Measurements from ENCODE around the gene DSCAML1. TPM values are rescaled to one million over a fixed set of nuclear protein-coding genes. Genes with fewer than 3 reads are reported as not detected.
"Not testable (repeated sequence)": the region's sequence is repeated elsewhere in the genome, so short reads cannot be mapped to it uniquely, and the experiment has no call there.

Gene DSCAML1
- total RNA-seq, 1 experiment from 2014 or later = not detected

GRCh38 chr11:117399100-117399840 is 397.7 kb downstream of the DSCAML1 start:
- H3F3A ChIP-seq (ENCODE audit: low read length, unreplicated experiment); CTCF ChIA-PET; intact Hi-C loops (cut with micrococcal nuclease); H3K4me2 ChIP-seq (ENCODE audit: low read length); H3K27ac ChIP-seq (ENCODE audit: low read length); BruUV-seq (replicated peaks); H3K9me3 ChIP-seq (ENCODE audit: low read length); ATAC-seq; H3K4me3 ChIP-seq (ENCODE audit: low read length); H4K20me1 ChIP-seq (ENCODE audit: low read length); H3K4me1 ChIP-seq (ENCODE audit: insufficient read depth, low read length); H3K79me2 ChIP-seq (ENCODE audit: low read length); H3K27me3 ChIP-seq (ENCODE audit: low read length); POLR2A ChIA-PET (ENCODE audit: unreplicated experiment); H3K9ac ChIP-seq (ENCODE audit: low read length); DNase-seq; H2AFZ ChIP-seq (ENCODE audit: low read length); H3K9me2 ChIP-seq (replicated peaks; ENCODE audit: low read length): not testable (repeated sequence)
- peaks cover 34% of the 10 kb centered on the region for H3K36me3 ChIP-seq (ENCODE audit: low read depth, low read length)

- H3K4me3 ChIP-seq (ENCODE audit: low read length) = not testable (repeated sequence)
Observed at GRCh38 chr11:117398618-117399017, 398.4 kb downstream of the DSCAML1 start.

GRCh38 chr11:117396970-117397369 is 400.0 kb downstream of the DSCAML1 start:
- H3K9me2 ChIP-seq (replicated peaks; ENCODE audit: low read length) = no peaks in the 10 kb centered on the region
- no peak overlapping the region for H3K27ac ChIP-seq (ENCODE audit: low read length)
- no peaks in the 10 kb centered on the region for H3K4me1 ChIP-seq (ENCODE audit: insufficient read depth, low read length)
- no peak overlapping the region for H2AFZ ChIP-seq (ENCODE audit: low read length)
- H3K9me3 ChIP-seq (ENCODE audit: low read length) = no peaks in the 10 kb centered on the region
- H3K4me2 ChIP-seq (ENCODE audit: low read length) = no peak overlapping the region
- intact Hi-C loops (cut with micrococcal nuclease) = no loop called here
- POLR2A ChIA-PET (ENCODE audit: unreplicated experiment) = no interaction called here
- H4K20me1 ChIP-seq (ENCODE audit: low read length) = no peaks in the 10 kb centered on the region
- CTCF ChIA-PET = no interaction called here
- H3K27me3 ChIP-seq (ENCODE audit: low read length) = no peaks in the 10 kb centered on the region
- no peak for DNase-seq
- H3K36me3 ChIP-seq (ENCODE audit: low read depth, low read length) = peaks cover 50% of the 10 kb centered on the region
- no peak overlapping the region for H3K9ac ChIP-seq (ENCODE audit: low read length)
- no peak overlapping the region for H3K4me3 ChIP-seq (ENCODE audit: low read length)
- no TSS peak for BruUV-seq (replicated peaks)
- no peaks in the 10 kb centered on the region for H3F3A ChIP-seq (ENCODE audit: low read length, unreplicated experiment)
- no peak for ATAC-seq
- TF ChIP-seq EZH2phosphoT487 (IDR thresholded peaks at IDR 0.05; ENCODE audit: borderline replicate concordance, low read length) = no peak
- no peak for TF ChIP-seq EZH2 (IDR thresholded peaks at IDR 0.05; ENCODE audit: low read length, unreplicated experiment)
- no peaks in the 10 kb centered on the region for H3K79me2 ChIP-seq (ENCODE audit: low read length)

More at GRCh38 chr11:117398618-117399017, 398.4 kb downstream of the DSCAML1 start:
- BruUV-seq (replicated peaks); H4K20me1 ChIP-seq (ENCODE audit: low read length); CTCF ChIA-PET; H3K4me1 ChIP-seq (ENCODE audit: insufficient read depth, low read length); POLR2A ChIA-PET (ENCODE audit: unreplicated experiment); ATAC-seq; H3K79me2 ChIP-seq (ENCODE audit: low read length); H3K9me2 ChIP-seq (replicated peaks; ENCODE audit: low read length); H3K9ac ChIP-seq (ENCODE audit: low read length); H3K27ac ChIP-seq (ENCODE audit: low read length); intact Hi-C loops (cut with micrococcal nuclease); H2AFZ ChIP-seq (ENCODE audit: low read length); H3K27me3 ChIP-seq (ENCODE audit: low read length); H3K4me2 ChIP-seq (ENCODE audit: low read length); DNase-seq; H3K9me3 ChIP-seq (ENCODE audit: low read length); H3F3A ChIP-seq (ENCODE audit: low read length, unreplicated experiment): not testable (repeated sequence)
- H3K36me3 ChIP-seq (ENCODE audit: low read depth, low read length) = peaks cover 38% of the 10 kb centered on the region

- no TSS peak for BruUV-seq (replicated peaks)
- H3K4me1 ChIP-seq (ENCODE audit: insufficient read depth, low read length) = no peaks in the 10 kb centered on the region
- POLR2A ChIA-PET (ENCODE audit: unreplicated experiment) = no interaction called here
Observed at GRCh38 chr11:117395476-117395875, 401.5 kb downstream of the DSCAML1 start.

More at GRCh38 chr11:117395476-117395875, 401.5 kb downstream of the DSCAML1 start:
- no peaks in the 10 kb centered on the region for H3K9me2 ChIP-seq (replicated peaks; ENCODE audit: low read length)
- TF ChIP-seq EZH2 (IDR thresholded peaks at IDR 0.05; ENCODE audit: low read length, unreplicated experiment) (no peak), EZH2phosphoT487 (IDR thresholded peaks at IDR 0.05; ENCODE audit: borderline replicate concordance, low read length) (no peak), CTCF (conservative IDR thresholded peaks at IDR 0.05; ENCODE audit: low read depth, low read length) (no peak)
- H3K27me3 ChIP-seq (ENCODE audit: low read length) = no peaks in the 10 kb centered on the region
- H3K79me2 ChIP-seq (ENCODE audit: low read length) = no peaks in the 10 kb centered on the region
- H4K20me1 ChIP-seq (ENCODE audit: low read length) = no peaks in the 10 kb centered on the region
- H3K36me3 ChIP-seq (ENCODE audit: low read depth, low read length) = peaks cover 50% of the 10 kb centered on the region
- CTCF ChIA-PET = no interaction called here
- no peak overlapping the region for H3K27ac ChIP-seq (ENCODE audit: low read length)
- H3K9ac ChIP-seq (ENCODE audit: low read length) = no peak overlapping the region
- ATAC-seq (no peak), DNase-seq (no peak)
- no peak overlapping the region for H3K4me2 ChIP-seq (ENCODE audit: low read length)
- H3F3A ChIP-seq (ENCODE audit: low read length, unreplicated experiment) = no peaks in the 10 kb centered on the region
- H2AFZ ChIP-seq (ENCODE audit: low read length) = no peak overlapping the region
- intact Hi-C loops (cut with micrococcal nuclease) = no loop called here
- H3K9me3 ChIP-seq (ENCODE audit: low read length) = no peaks in the 10 kb centered on the region
- H3K4me3 ChIP-seq (ENCODE audit: low read length) = no peak overlapping the region
